K562 (cell line): ENCODE results near the gene CDR2L. TPM values are rescaled to one million over a fixed set of nuclear protein-coding genes. Genes with fewer than 3 reads are reported as not detected.
A peak's percentile ranks its signal among the peaks of the same experiment; 100 is the strongest.

Experiments used
- CSDE1 ChIP-seq, 2 experiments: fragments of 450-650 bp; IDR thresholded peaks; 2 replicates each; pipeline ENCODE4 v1.6.1; 2016; ENCODE audit warnings: mild to moderate bottlenecking in 1 of 2
- FOXA1 ChIP-seq: fragments of 450-650 bp; IDR thresholded peaks from 2 replicates; pipeline ENCODE4 v1.6.1; 2016; ENCODE audit warnings: mild to moderate bottlenecking, borderline replicate concordance
- HNRNPLL ChIP-seq: fragments of 200-400 bp; formaldehyde crosslinking; IDR thresholded peaks from 2 replicates; pipeline ENCODE4 v1.6.1; 2017; ENCODE audit warnings: low read length, low read depth, mild to moderate bottlenecking; ENCODE audit not compliant: poor library complexity, severe bottlenecking
- MXD1 ChIP-seq: fragments of 250-450 bp; sonication (Bioruptor Pico); IDR thresholded peaks from 2 replicates; pipeline ENCODE4 v1.8.0; 2021; ENCODE audit warnings: borderline replicate concordance, mild to moderate bottlenecking, moderate library complexity; ENCODE audit not compliant: poor library complexity, severe bottlenecking
- NFIC ChIP-seq: fragments of 450-650 bp; IDR thresholded peaks from 2 replicates; pipeline ENCODE4 v1.6.1; 2017; ENCODE audit warnings: mild to moderate bottlenecking, inconsistent platforms
- POU5F1 ChIP-seq: fragments of 150-350 bp; IDR thresholded peaks from 2 replicates; pipeline ENCODE4 v1.6.1; 2014; ENCODE audit warnings: borderline replicate concordance, low read length, low read depth, mild to moderate bottlenecking; ENCODE audit not compliant: partially characterized antibody
- REST ChIP-seq, 2 experiments: fragments of 450-650 bp; formaldehyde crosslinking in 1 of 2; IDR thresholded peaks; 2 replicates each; pipeline versions ENCODE4 v1.4.0 to v1.6.1; 2014 to 2020; ENCODE audit warnings: mild to moderate bottlenecking in 2 of 2, borderline replicate concordance in 1 of 2, low read depth in 1 of 2
- SMC3 ChIP-seq: conservative IDR thresholded peaks from 2 replicates; pipeline ENCODE4 v1.6.1; 2011; ENCODE audit warnings: low read depth, low read length, improper control_type of control experiment; ENCODE audit not compliant: insufficient read depth
- STAT5B ChIP-seq: fragments of 250-450 bp; sonication (Bioruptor Pico); IDR thresholded peaks from 2 replicates; pipeline ENCODE4 v1.8.0; 2021; ENCODE audit warnings: mild to moderate bottlenecking, inconsistent platforms
- TCF3 ChIP-seq: sonication (generic); formaldehyde crosslinking; IDR thresholded peaks from 2 replicates; pipeline ENCODE4 v1.4.0; 2020; ENCODE audit warnings: mild to moderate bottlenecking, missing genetic modification reagents
- ZC3H11A ChIP-seq: IDR thresholded peaks from 2 replicates; pipeline ENCODE4 v1.6.1; 2012; ENCODE audit warnings: low read depth, low read length, improper control_type of control experiment
- ZNF121 ChIP-seq: sonication (generic); formaldehyde crosslinking; conservative IDR thresholded peaks from 2 replicates; pipeline ENCODE4 v1.8.0; 2022; ENCODE audit warnings: missing genetic modification reagents
- ZNF253 ChIP-seq: fragments of 250-450 bp; sonication (Bioruptor Pico); conservative IDR thresholded peaks from 2 replicates; pipeline ENCODE4 v1.6.1; 2021; ENCODE audit warnings: mild to moderate bottlenecking
- ZNF584 ChIP-seq: fragments of 200-800 bp; sonication (Bioruptor generic); IDR thresholded peaks from 2 replicates; pipeline ENCODE4 v1.6.1; 2016; ENCODE audit warnings: low read depth, mild to moderate bottlenecking, missing genetic modification characterization, missing compliant biosample characterization
- polyA plus RNA-seq, 8 experiments: library from polyadenylated mRNA; depleted of rRNA in 4 of 8; stranded (reverse) in 5 of 8; unstranded in 3 of 8; fragments of >200 nt; fragmentation: Nextera tagmentation in 2 of 8; fragmentation: Illumina TruSeq in 1 of 8; extraction: Ambion mirVana in 2 of 8; extraction: Trizol in 1 of 8; gene quantifications; 2 replicates each; pipeline versions ENCODE4 v1.2.1 to v1.2.3, GENCODE V29; 2011 to 2014; ENCODE audit warnings: inconsistent platforms in 1 of 8, missing spikeins in 1 of 8
- total RNA-seq, 7 experiments: library from RNA; depleted of rRNA in 6 of 7; stranded (reverse); fragments of >200 nt in 6 of 7; fragmentation: Illumina TruSeq in 2 of 7; extraction: Trizol in 2 of 7; gene quantifications; 2 replicates each; pipeline versions ENCODE4 v1.2.1 to v1.2.3, GENCODE V29; 2011 to 2021; ENCODE audit warnings: low replicate concordance in 1 of 7
- TF ChIP-seq, protein P1 (sequence below): sonication (generic); formaldehyde crosslinking; IDR thresholded peaks from 2 replicates; pipeline ENCODE4 v1.5.0; 2020; ENCODE audit warnings: missing genetic modification reagents
- TF ChIP-seq, protein P2 (sequence below): fragments of 450-650 bp; formaldehyde crosslinking; IDR thresholded peaks from 2 replicates; pipeline ENCODE4 v1.4.0; 2020; ENCODE audit warnings: mild to moderate bottlenecking, moderate library complexity

The CDR2L gene
- total and polyA plus RNA-seq, 9 of the 15 experiments (the other 6 are each of a cell fraction or from before 2014, with no cell fraction given) = 2.7 to 16.0 (median 7.3) TPM

DNA sequence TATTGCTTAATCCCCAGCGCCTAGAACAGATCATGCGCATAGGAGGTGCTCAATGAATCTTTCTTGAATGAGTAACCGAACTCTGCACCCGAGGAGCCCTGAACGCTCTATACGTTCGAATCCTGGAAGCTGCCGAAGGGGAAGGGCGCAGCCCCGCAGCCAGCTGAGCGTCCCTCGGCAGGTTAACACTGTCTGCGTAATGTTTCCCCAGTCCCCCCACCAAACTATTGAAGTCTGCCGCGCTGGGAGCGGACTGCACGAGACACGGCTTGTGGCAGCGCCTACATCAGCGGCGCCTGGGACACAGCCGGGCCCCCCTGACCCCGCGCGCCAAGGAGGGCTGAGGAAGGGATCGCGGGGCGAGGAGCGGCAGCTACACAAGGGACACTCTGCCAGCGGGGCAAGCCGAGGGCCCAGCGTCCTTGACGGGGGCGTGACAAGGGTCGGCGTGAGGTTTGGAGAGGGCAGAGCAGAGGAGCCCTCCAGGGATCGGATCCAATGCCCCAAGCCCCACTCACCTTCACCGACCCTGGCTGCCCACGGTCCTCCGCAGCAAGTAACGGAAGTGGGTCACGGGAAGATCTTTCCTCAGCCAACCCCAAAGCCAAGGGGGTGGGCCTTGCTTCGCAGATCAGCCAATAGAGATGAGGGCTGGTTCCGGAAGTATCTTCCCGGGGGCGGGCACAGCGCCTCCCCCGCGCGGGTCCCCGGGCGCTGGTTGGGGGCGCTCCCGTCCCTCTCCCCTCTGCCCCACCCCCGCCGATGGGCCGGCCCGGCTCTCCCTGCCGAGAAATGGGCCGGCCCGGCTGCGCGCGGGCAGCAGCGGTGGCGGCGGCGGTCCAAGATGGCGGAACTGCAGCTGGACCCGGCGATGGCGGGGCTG, 59.2 kb downstream of the CDR2L start, which contains the start of the genes ATP5PD and KCTD2 (continued):
- peak; percentile 35 for TF ChIP-seq HNRNPLL
- no peak for TF ChIP-seq ZC3H11A
- no peak for TF ChIP-seq CSDE1 (IDR thresholded peaks at IDR 0.05)
- no peak for TF ChIP-seq ZNF121
- no peak for TF ChIP-seq MXD1 (CRISPR knock-in tag)
- TF ChIP-seq SMC3 = no peak
- TF ChIP-seq ZNF253 (CRISPR knock-in tag) = no peak
- no peak for TF ChIP-seq ZNF584 (CRISPR knock-in tag)
- no peak for TF ChIP-seq STAT5B (CRISPR knock-in tag)
- no peak for TF ChIP-seq FOXA1
- TF ChIP-seq, protein P1, sequence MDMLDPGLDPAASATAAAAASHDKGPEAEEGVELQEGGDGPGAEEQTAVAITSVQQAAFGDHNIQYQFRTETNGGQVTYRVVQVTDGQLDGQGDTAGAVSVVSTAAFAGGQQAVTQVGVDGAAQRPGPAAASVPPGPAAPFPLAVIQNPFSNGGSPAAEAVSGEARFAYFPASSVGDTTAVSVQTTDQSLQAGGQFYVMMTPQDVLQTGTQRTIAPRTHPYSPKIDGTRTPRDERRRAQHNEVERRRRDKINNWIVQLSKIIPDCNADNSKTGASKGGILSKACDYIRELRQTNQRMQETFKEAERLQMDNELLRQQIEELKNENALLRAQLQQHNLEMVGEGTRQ = no peak
- TF ChIP-seq TCF3 = no peak
- no peak; the same call in 1 of the 2 replicates for TF ChIP-seq REST (IDR thresholded peaks at IDR 0.05; ENCODE audit: borderline replicate concordance)
- peak; percentile 45; the same call in 1 of the 2 replicates for TF ChIP-seq REST (CRISPR knock-in tag; IDR thresholded peaks at IDR 0.05; ENCODE audit: low read depth)
- TF ChIP-seq, protein P2, sequence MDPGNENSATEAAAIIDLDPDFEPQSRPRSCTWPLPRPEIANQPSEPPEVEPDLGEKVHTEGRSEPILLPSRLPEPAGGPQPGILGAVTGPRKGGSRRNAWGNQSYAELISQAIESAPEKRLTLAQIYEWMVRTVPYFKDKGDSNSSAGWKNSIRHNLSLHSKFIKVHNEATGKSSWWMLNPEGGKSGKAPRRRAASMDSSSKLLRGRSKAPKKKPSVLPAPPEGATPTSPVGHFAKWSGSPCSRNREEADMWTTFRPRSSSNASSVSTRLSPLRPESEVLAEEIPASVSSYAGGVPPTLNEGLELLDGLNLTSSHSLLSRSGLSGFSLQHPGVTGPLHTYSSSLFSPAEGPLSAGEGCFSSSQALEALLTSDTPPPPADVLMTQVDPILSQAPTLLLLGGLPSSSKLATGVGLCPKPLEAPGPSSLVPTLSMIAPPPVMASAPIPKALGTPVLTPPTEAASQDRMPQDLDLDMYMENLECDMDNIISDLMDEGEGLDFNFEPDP (CRISPR knock-in tag) = no peak
- TF ChIP-seq NFIC = no peak
- no peak for TF ChIP-seq POU5F1
